LNCaP clone FGC (cell line): Measurements from ENCODE around the gene ANKRD50.

ENCODE experiments used
- DNase-seq: peaks from one replicate; pipeline ENCODE4 v3.0.0-alpha.2; 2011; ENCODE audit warnings: low read depth
- H3K4me3 ChIP-seq: 2 replicates; pipeline ENCODE4 v1.5.1; 2011; ENCODE audit warnings: mild to moderate bottlenecking, low read depth, low read length, control low read depth
- TF ChIP-seq, protein P1 (sequence below): IDR thresholded peaks from 2 replicates; pipeline ENCODE4 v1.5.1; 2012; ENCODE audit warnings: mild to moderate bottlenecking; ENCODE audit not compliant: control insufficient read depth, insufficient read depth; ENCODE audit errors: extremely low read depth

Gene ANKRD50, protein sequence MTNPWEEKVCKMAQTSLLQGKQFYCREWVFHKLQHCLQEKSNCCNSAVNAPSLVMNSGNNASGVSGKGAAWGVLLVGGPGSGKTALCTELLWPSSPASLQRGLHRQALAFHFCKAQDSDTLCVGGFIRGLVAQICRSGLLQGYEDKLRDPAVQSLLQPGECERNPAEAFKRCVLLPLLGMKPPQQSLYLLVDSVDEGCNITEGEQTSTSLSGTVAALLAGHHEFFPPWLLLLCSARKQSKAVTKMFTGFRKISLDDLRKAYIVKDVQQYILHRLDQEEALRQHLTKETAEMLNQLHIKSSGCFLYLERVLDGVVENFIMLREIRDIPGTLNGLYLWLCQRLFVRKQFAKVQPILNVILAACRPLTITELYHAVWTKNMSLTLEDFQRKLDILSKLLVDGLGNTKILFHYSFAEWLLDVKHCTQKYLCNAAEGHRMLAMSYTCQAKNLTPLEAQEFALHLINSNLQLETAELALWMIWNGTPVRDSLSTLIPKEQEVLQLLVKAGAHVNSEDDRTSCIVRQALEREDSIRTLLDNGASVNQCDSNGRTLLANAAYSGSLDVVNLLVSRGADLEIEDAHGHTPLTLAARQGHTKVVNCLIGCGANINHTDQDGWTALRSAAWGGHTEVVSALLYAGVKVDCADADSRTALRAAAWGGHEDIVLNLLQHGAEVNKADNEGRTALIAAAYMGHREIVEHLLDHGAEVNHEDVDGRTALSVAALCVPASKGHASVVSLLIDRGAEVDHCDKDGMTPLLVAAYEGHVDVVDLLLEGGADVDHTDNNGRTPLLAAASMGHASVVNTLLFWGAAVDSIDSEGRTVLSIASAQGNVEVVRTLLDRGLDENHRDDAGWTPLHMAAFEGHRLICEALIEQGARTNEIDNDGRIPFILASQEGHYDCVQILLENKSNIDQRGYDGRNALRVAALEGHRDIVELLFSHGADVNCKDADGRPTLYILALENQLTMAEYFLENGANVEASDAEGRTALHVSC (N-terminal part only)

DNA sequence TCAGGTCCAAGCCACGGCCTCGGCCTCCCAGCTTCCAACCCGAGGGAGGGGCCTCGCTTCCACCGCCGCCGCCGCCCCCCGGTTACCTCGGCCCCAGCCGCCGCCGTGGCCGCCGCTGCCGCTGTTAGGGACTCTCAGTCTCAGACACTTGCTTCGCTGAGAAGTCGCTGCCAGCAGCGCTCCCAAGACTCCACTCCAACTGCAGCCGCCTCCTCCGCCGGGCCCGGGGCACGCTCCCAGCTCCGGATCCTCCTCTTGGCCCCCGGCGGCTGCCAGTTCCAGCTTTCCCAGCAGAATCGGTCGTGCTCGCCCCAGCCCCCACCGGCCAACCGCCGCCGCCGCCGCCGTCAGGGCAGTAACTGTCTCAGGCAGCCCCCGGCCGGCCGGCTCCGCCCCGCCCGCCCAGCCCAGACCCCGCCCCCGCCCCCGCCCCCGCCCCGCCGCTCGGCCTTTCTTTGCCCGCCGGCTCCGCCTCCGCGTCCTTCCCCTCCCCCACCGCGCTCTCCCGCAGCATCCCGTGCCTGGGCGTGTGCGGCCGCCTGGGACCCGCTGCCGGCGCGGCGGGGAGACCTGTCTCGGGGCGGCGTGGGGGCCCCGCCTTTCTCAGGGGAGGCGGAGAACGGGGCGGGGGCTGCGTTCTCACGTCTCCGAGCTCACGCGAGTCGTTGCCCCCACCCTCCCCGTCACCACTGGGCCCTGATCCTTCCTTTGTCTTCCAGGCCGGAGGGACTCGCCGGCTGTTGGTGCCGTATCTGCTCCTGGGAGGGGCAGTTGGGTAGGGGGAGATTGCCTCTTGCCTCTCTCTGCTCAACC lies at the start of gene ANKRD50:
TSS of gene ANKRD50 (minus strand) at position 361 of the 813 bp plus-strand sequence. CDS start 2,221 bp downstream, outside the sequence.
- DNase-seq, result peak; percentile 40
- peak within 1 kb of the TSS; percentile 66 for H3K4me3 ChIP-seq
- TF ChIP-seq, protein P1, sequence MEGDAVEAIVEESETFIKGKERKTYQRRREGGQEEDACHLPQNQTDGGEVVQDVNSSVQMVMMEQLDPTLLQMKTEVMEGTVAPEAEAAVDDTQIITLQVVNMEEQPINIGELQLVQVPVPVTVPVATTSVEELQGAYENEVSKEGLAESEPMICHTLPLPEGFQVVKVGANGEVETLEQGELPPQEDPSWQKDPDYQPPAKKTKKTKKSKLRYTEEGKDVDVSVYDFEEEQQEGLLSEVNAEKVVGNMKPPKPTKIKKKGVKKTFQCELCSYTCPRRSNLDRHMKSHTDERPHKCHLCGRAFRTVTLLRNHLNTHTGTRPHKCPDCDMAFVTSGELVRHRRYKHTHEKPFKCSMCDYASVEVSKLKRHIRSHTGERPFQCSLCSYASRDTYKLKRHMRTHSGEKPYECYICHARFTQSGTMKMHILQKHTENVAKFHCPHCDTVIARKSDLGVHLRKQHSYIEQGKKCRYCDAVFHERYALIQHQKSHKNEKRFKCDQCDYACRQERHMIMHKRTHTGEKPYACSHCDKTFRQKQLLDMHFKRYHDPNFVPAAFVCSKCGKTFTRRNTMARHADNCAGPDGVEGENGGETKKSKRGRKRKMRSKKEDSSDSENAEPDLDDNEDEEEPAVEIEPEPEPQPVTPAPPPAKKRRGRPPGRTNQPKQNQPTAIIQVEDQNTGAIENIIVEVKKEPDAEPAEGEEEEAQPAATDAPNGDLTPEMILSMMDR, result no peak

DNA sequence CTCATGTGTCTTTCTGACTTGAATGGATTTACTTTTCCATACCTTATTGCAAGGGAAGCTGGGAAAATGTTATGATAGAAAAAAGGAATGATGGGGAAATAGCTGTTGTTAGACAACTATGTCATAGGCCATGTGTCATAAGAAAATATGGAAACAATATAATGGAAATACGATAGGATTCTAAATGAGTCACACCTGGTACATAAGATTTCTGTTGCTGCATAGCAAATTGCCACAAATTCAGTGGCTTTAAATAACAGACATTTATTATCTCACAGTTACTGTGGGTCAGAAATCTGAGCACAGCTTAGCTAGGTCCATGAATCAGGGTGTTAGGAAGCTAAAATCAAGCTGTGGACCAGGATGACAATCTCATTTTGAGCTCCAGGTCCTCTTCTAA lies 44.6 kb upstream of the ANKRD50 start:
- no peak for DNase-seq
- no peak overlapping the region for H3K4me3 ChIP-seq
- TF ChIP-seq, protein P1, result no peak

DNA sequence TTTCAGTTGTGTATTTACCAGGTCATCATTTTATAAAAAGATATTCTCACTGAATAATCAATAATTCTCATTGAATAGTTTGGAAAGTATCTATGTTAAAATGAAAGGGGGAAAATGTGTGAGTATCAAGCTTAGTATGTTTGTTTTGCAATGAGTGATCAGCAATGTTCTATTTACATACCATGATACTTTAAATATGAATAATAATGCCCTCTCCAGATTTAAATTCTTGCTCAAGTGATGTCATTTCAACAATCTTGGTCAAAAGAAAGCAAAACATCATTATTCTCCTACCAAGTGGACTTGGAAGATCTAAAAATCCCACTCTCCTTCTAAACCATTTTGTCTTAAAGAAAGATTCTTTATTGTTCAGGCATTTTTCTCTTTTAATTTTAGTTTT lies 42.1 kb upstream of the ANKRD50 start:
- no peak for DNase-seq
- H3K4me3 ChIP-seq, result no peak overlapping the region
- TF ChIP-seq, protein P1, result no peak

DNA sequence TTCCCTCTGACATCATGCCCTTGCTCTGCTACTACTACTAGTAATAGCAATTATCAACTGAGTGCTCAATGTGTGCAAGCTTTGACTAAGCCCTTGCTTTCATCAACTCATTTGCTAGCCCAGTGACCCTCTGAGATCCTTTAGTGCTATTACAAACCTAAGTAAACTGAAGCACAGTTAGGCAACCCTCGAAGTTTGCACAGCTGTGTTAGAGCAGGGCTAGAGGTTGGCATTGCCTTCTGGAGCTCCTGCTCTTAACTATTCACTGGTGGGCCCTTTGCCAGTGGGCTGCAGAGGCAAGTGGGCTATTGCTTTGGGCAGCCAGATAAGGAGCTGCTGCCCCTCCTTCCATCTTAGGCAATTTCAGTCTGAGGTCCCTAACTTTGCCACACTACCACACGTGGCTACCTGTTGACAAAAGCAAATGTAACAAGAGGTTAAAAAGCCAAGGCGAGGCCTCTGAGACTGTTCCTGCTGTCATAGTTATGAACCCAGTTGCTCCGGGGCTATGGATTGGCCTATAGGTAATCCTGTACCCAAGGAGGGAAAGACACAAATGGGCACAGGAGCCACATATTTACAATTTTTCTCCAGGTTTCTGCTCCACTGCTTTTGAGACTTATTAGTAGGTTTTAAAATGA lies 41.5 kb upstream of the ANKRD50 start:
- DNase-seq, result peak; percentile 50
- no peak overlapping the region for H3K4me3 ChIP-seq
- TF ChIP-seq, protein P1, result no peak

DNA sequence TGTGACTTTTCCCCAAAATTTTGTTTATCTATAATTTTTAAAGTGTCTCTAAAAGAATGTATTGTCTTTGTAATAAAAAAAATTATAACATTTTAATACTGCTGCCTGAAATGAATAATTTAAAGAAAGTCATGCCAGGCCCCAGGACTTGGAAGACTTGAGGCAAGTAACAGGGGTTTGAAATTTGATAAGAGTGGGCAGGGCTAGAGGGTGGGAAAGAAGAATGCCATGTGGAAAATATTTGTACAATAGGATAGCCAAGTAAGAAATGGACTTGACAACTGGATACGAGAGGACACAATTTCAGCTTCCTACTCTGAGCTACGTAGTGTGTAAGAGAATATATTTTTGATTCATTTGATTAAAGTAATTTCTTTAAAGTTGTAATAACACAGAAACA lies 36.9 kb upstream of the ANKRD50 start:
- DNase-seq, result no peak
- H3K4me3 ChIP-seq, result no peak overlapping the region
- TF ChIP-seq, protein P1, result no peak

DNA sequence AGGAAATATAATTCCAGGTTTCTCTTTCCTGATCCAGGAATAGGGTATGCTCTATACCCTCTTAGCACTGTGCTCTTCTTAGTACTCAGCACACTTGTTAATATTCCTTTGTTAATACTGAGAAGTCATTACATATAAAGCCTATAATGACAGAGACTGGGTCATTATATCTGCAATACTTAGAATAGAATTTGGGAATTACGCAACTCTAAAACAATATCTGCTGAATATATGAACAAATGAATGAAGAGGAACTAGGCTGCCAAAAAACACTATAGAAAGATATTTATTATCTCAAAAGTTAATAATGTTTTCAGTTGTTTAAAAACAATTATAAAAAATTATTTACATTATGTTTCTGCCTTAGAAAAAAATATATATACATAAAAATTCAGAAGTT lies 36.4 kb upstream of the ANKRD50 start:
- TF ChIP-seq, protein P1, result no peak
- H3K4me3 ChIP-seq, result no peak overlapping the region
- no peak for DNase-seq
